ENCODE data around the gene SPATA17.

SPATA17 gene

GRCh38 chr1:217687511-217687910 lies 56.4 kb downstream of the SPATA17 start:
- TF ChIP-seq ZNF280C (tag by site-specific recombination; IDR thresholded peaks at IDR 0.05) (no peak), PRDM1 (tag by site-specific recombination; IDR thresholded peaks at IDR 0.05) (no peak), ZNF776 (tag by site-specific recombination; IDR thresholded peaks at IDR 0.05; ENCODE audit: borderline replicate concordance) (no peak), ZNF768 (tag by site-specific recombination; IDR thresholded peaks at IDR 0.05) (no peak), SCRT2 (tag by site-specific recombination; IDR thresholded peaks at IDR 0.05) (no peak), ZNF626 (tag by site-specific recombination; IDR thresholded peaks at IDR 0.05) (no peak), ZNF239 (tag by site-specific recombination; IDR thresholded peaks at IDR 0.05) (no peak), ZNF211 (tag by site-specific recombination; IDR thresholded peaks at IDR 0.05; ENCODE audit: low read depth) (no peak), OVOL3 (tag by site-specific recombination; IDR thresholded peaks at IDR 0.05) (no peak), INSM2 (tag by site-specific recombination; IDR thresholded peaks at IDR 0.05) (no peak), FEZF1 (tag by site-specific recombination; IDR thresholded peaks at IDR 0.05) (no peak), ZNF548 (tag by site-specific recombination; IDR thresholded peaks at IDR 0.05) (no peak), GLIS1 (tag by site-specific recombination; IDR thresholded peaks at IDR 0.05) (no peak), ZNF610 (tag by site-specific recombination; IDR thresholded peaks at IDR 0.05; ENCODE audit: borderline replicate concordance) (no peak), ZNF660 (tag by site-specific recombination; IDR thresholded peaks at IDR 0.05) (no peak)
- TF ChIP-seq, protein P1, sequence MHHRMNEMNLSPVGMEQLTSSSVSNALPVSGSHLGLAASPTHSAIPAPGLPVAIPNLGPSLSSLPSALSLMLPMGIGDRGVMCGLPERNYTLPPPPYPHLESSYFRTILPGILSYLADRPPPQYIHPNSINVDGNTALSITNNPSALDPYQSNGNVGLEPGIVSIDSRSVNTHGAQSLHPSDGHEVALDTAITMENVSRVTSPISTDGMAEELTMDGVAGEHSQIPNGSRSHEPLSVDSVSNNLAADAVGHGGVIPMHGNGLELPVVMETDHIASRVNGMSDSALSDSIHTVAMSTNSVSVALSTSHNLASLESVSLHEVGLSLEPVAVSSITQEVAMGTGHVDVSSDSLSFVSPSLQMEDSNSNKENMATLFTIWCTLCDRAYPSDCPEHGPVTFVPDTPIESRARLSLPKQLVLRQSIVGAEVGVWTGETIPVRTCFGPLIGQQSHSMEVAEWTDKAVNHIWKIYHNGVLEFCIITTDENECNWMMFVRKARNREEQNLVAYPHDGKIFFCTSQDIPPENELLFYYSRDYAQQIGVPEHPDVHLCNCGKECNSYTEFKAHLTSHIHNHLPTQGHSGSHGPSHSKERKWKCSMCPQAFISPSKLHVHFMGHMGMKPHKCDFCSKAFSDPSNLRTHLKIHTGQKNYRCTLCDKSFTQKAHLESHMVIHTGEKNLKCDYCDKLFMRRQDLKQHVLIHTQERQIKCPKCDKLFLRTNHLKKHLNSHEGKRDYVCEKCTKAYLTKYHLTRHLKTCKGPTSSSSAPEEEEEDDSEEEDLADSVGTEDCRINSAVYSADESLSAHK (tag by site-specific recombination; IDR thresholded peaks at IDR 0.05), result no peak
- TF ChIP-seq, protein P2, sequence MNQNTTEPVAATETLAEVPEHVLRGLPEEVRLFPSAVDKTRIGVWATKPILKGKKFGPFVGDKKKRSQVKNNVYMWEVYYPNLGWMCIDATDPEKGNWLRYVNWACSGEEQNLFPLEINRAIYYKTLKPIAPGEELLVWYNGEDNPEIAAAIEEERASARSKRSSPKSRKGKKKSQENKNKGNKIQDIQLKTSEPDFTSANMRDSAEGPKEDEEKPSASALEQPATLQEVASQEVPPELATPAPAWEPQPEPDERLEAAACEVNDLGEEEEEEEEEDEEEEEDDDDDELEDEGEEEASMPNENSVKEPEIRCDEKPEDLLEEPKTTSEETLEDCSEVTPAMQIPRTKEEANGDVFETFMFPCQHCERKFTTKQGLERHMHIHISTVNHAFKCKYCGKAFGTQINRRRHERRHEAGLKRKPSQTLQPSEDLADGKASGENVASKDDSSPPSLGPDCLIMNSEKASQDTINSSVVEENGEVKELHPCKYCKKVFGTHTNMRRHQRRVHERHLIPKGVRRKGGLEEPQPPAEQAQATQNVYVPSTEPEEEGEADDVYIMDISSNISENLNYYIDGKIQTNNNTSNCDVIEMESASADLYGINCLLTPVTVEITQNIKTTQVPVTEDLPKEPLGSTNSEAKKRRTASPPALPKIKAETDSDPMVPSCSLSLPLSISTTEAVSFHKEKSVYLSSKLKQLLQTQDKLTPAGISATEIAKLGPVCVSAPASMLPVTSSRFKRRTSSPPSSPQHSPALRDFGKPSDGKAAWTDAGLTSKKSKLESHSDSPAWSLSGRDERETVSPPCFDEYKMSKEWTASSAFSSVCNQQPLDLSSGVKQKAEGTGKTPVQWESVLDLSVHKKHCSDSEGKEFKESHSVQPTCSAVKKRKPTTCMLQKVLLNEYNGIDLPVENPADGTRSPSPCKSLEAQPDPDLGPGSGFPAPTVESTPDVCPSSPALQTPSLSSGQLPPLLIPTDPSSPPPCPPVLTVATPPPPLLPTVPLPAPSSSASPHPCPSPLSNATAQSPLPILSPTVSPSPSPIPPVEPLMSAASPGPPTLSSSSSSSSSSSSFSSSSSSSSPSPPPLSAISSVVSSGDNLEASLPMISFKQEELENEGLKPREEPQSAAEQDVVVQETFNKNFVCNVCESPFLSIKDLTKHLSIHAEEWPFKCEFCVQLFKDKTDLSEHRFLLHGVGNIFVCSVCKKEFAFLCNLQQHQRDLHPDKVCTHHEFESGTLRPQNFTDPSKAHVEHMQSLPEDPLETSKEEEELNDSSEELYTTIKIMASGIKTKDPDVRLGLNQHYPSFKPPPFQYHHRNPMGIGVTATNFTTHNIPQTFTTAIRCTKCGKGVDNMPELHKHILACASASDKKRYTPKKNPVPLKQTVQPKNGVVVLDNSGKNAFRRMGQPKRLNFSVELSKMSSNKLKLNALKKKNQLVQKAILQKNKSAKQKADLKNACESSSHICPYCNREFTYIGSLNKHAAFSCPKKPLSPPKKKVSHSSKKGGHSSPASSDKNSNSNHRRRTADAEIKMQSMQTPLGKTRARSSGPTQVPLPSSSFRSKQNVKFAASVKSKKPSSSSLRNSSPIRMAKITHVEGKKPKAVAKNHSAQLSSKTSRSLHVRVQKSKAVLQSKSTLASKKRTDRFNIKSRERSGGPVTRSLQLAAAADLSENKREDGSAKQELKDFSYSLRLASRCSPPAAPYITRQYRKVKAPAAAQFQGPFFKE (tag by site-specific recombination; IDR thresholded peaks at IDR 0.05; ENCODE audit: borderline replicate concordance), result no peak
- CTCF ChIA-PET, result no interaction called here

More at GRCh38 chr1:217687511-217687910, 56.4 kb downstream of the SPATA17 start:
- POLR2A ChIA-PET, result no interaction called here
- no peak overlapping the region for H3K4me3 ChIP-seq (ENCODE audit: low read depth, low read length)
- H3K36me3 ChIP-seq (ENCODE audit: control insufficient read depth in 2 of 2, insufficient read depth in 1 of 2, low read length in 2 of 2), result no peaks in the 10 kb centered on the region
- no peaks in the 10 kb centered on the region for H3K9me3 ChIP-seq (ENCODE audit: control insufficient read depth, insufficient read depth, low read depth, low read length)
- no peaks in the 10 kb centered on the region for H3K4me1 ChIP-seq (ENCODE audit: control insufficient read depth, insufficient read depth, low read length)
- H3K27ac ChIP-seq (ENCODE audit: extremely low read depth, low read depth, low read length), result no peak overlapping the region

Data from HEK293 (cell line).